Karpas-422 (cell line): ENCODE measurements around the gene ENTPD5. TPM values are rescaled to one million over a fixed set of nuclear protein-coding genes. Genes with fewer than 3 reads are reported as not detected.
"Not testable (repeated sequence)": the region's sequence is repeated elsewhere in the genome, so short reads cannot be mapped to it uniquely, and the experiment has no call there.

Experiments
- DNase-seq: peaks from one replicate; pipeline ENCODE4 v3.0.0-alpha.2; 2015
- H2AFZ ChIP-seq: fragments of 200-600 bp; sonication (generic); 2 replicates; pipeline ENCODE4 v1.6.1; 2014; ENCODE audit warnings: antibody characterized with exemption, low read length, mixed read lengths
- H3K27ac ChIP-seq: fragments of 200-600 bp; sonication (generic); 2 replicates; pipeline ENCODE4 v1.5.1; 2014; ENCODE audit warnings: mild to moderate bottlenecking, low read length, moderate library complexity
- H3K27me3 ChIP-seq: fragments of 200-600 bp; sonication (generic); 2 replicates; pipeline ENCODE4 v1.6.1; 2014; ENCODE audit warnings: low read length, mixed read lengths
- H3K36me3 ChIP-seq: fragments of 200-600 bp; sonication (generic); 2 replicates; pipeline ENCODE4 v1.6.1; 2014; ENCODE audit warnings: low read length, mixed read lengths; ENCODE audit not compliant: insufficient read depth
- H3K4me1 ChIP-seq: fragments of 200-600 bp; sonication (generic); 2 replicates; pipeline ENCODE4 v1.6.1; 2014; ENCODE audit warnings: mild to moderate bottlenecking, low read length, mixed read lengths
- H3K4me2 ChIP-seq: fragments of 200-600 bp; sonication (generic); 2 replicates; pipeline ENCODE4 v1.6.1; 2014; ENCODE audit warnings: low read length, low read depth, mild to moderate bottlenecking; ENCODE audit not compliant: poor library complexity, severe bottlenecking
- H3K4me3 ChIP-seq: fragments of 200-600 bp; sonication (generic); 2 replicates; pipeline ENCODE4 v1.5.1; 2014; ENCODE audit warnings: mild to moderate bottlenecking, antibody characterized with exemption, low read length, mixed read lengths
- H3K79me2 ChIP-seq: fragments of 200-600 bp; sonication (generic); 2 replicates; pipeline ENCODE4 v1.6.1; 2014; ENCODE audit warnings: mild to moderate bottlenecking, low read length, mixed read lengths
- H3K9ac ChIP-seq: fragments of 200-600 bp; sonication (generic); 2 replicates; pipeline ENCODE4 v1.6.0; 2014; ENCODE audit warnings: low read length
- H3K9me2 ChIP-seq: fragments of 200-600 bp; sonication (generic), shearing (Covaris generic); replicated peaks from 2 replicates; pipeline ENCODE4 v1.6.0; 2014; ENCODE audit warnings: mild to moderate bottlenecking, low read length, moderate library complexity; ENCODE audit not compliant: insufficient read depth
- H3K9me3 ChIP-seq: fragments of 300-700, 200-600 bp; sonication (generic); 2 replicates; pipeline ENCODE4 v1.6.1; 2014; ENCODE audit warnings: low read length, mixed read lengths
- H4K20me1 ChIP-seq: fragments of 200-600 bp; sonication (generic); 2 replicates; pipeline ENCODE4 v1.6.1; 2014; ENCODE audit warnings: mild to moderate bottlenecking, antibody characterized with exemption, low read length, low read depth; ENCODE audit not compliant: insufficient read depth
- total RNA-seq: library from RNA; depleted of rRNA; stranded (reverse); fragments of >200 nt; shearing (Covaris generic); gene quantifications from 2 replicates; pipeline ENCODE4 v1.2.3, GENCODE V29; 2014; ENCODE audit warnings: low replicate concordance

Gene ENTPD5
- total RNA-seq, 1 experiment from 2014 or later: 22.3 TPM

DNA sequence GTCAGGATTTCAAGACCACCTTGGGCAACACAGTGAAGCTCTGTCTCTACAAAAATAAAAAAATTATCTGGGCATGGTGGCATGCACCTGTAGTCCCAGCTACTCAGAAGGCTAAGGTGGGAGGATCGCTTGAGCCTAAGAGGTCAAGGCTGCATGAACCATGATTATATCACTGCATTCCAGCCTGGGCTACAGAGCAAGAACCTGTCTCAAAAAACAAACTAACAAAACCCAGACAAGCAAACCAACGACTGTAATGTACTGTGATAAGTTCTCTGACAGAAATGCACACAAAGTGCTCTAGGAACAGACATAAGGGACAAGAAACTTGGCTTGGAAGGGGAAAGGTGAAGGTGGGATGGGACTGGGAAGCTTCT, 22.4 kb downstream of the ENTPD5 start:
- Histone ChIP-seq H3K79me2 (no peaks in the 10 kb centered on the region), H3K27me3 (no peaks in the 10 kb centered on the region), H3K4me2 (no peak overlapping the region), H3K27ac (no peak overlapping the region), H3K9me3 (no peaks in the 10 kb centered on the region), H3K36me3 (peaks cover 5% of the 10 kb centered on the region; the same call in 1 of the 2 replicates), H3K4me1 (no peaks in the 10 kb centered on the region), H4K20me1 (no peaks in the 10 kb centered on the region), H3K4me3 (no peak overlapping the region), H2AFZ (no peak overlapping the region), H3K9me2 (no peaks in the 10 kb centered on the region), H3K9ac (no peak overlapping the region)
- DNase-seq: no peak

DNA sequence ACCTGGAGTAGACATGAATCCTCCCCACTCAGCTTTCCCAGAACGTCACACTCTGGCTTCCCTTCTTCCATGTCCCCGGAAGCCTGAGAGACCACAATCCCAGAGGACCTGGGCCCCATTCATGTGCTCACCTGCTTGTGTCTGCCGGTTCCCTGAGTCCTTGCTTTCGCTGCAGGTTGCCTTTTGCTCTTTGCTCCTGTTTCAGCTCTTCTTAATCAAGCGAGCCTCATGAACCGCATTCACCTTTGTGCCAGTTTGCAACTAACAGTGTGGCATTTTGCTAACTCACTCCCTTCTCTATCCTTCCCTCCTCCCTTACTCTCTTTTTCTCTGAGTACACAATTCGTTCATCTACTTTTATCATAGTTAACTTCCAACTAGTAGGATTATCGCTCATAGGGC, 23.1 kb downstream of the ENTPD5 start:
- H4K20me1 ChIP-seq: no peaks in the 10 kb centered on the region
- no peak overlapping the region for H2AFZ ChIP-seq
- H3K27me3 ChIP-seq: no peaks in the 10 kb centered on the region
- no peaks in the 10 kb centered on the region for H3K9me3 ChIP-seq
- no peak overlapping the region for H3K9ac ChIP-seq
- no peak for DNase-seq
- no peaks in the 10 kb centered on the region for H3K9me2 ChIP-seq
- no peaks in the 10 kb centered on the region for H3K79me2 ChIP-seq
- no peak overlapping the region for H3K27ac ChIP-seq
- no peak overlapping the region for H3K4me2 ChIP-seq
- H3K4me1 ChIP-seq: no peaks in the 10 kb centered on the region
- H3K4me3 ChIP-seq: no peak overlapping the region
- peaks cover 5% of the 10 kb centered on the region; the same call in 1 of the 2 replicates for H3K36me3 ChIP-seq

DNA sequence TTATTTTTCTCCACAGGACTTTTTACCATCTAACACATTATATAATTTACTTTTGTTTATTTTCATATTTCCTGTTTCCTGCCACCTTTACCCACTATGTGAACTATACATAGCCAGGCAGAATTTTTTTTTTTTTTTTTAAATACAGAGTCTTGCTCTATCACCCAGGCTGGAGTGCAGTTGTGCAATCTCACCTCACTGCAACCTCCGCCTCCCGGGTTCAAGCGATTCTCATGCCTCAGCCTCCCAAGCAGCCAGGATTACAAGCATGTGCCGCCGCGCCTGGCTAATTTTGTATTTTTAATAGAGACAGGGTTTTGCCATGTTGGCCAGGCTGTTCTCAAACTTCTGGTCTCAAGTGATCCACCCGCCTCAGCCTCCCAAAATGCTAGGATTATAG, 24.2 kb downstream of the ENTPD5 start:
- not testable (repeated sequence) for H3K79me2 ChIP-seq, H3K4me1 ChIP-seq, H3K27ac ChIP-seq, H4K20me1 ChIP-seq, H3K9me3 ChIP-seq, H2AFZ ChIP-seq, H3K27me3 ChIP-seq, H3K36me3 ChIP-seq, H3K4me3 ChIP-seq, DNase-seq, H3K9ac ChIP-seq, H3K9me2 ChIP-seq, H3K4me2 ChIP-seq

GRCh38 chr14:73991092-73991491, 28.0 kb downstream of the ENTPD5 start:
- H3K9me3 ChIP-seq: no peaks in the 10 kb centered on the region
- H3K4me1 ChIP-seq: no peaks in the 10 kb centered on the region
- H3K27ac ChIP-seq: no peak overlapping the region
- H3K4me2 ChIP-seq: no peak overlapping the region
- peaks cover 15% of the 10 kb centered on the region for H3K36me3 ChIP-seq
- no peak overlapping the region for H2AFZ ChIP-seq
- H3K27me3 ChIP-seq: no peaks in the 10 kb centered on the region
- no peaks in the 10 kb centered on the region for H3K9me2 ChIP-seq
- H4K20me1 ChIP-seq: no peaks in the 10 kb centered on the region
- no peak overlapping the region for H3K4me3 ChIP-seq
- H3K9ac ChIP-seq: no peak overlapping the region
- DNase-seq: no peak
- H3K79me2 ChIP-seq: no peaks in the 10 kb centered on the region

- H3K4me3 ChIP-seq, H2AFZ ChIP-seq, DNase-seq, H3K9me3 ChIP-seq, H3K9me2 ChIP-seq, H4K20me1 ChIP-seq, H3K79me2 ChIP-seq, H3K4me1 ChIP-seq, H3K9ac ChIP-seq, H3K4me2 ChIP-seq, H3K27me3 ChIP-seq, H3K27ac ChIP-seq: not testable (repeated sequence)
- H3K36me3 ChIP-seq: peaks cover 18% of the 10 kb centered on the region
Measured at GRCh38 chr14:73988656-73989055, 30.4 kb downstream of the ENTPD5 start.

GRCh38 chr14:73988065-73988464, 31.0 kb downstream of the ENTPD5 start:
- Histone ChIP-seq H3K9me2 (no peaks in the 10 kb centered on the region), H3K9me3 (no peaks in the 10 kb centered on the region), H3K27ac (no peak overlapping the region), H3K27me3 (no peaks in the 10 kb centered on the region), H3K4me2 (no peak overlapping the region), H3K9ac (no peak overlapping the region), H3K79me2 (no peaks in the 10 kb centered on the region), H3K36me3 (peaks cover 18% of the 10 kb centered on the region), H4K20me1 (no peaks in the 10 kb centered on the region), H3K4me3 (no peak overlapping the region), H2AFZ (no peak overlapping the region), H3K4me1 (no peaks in the 10 kb centered on the region)
- no peak for DNase-seq

- Histone ChIP-seq H3K27ac (no peak overlapping the region), H3K27me3 (no peaks in the 10 kb centered on the region), H3K36me3 (peaks cover 7% of the 10 kb centered on the region; the same call in 1 of the 2 replicates), H4K20me1 (no peaks in the 10 kb centered on the region), H3K79me2 (no peaks in the 10 kb centered on the region), H3K9me3 (no peaks in the 10 kb centered on the region), H3K4me1 (no peaks in the 10 kb centered on the region), H3K4me3 (no peak overlapping the region), H2AFZ (no peak overlapping the region), H3K9ac (no peak overlapping the region), H3K9me2 (no peaks in the 10 kb centered on the region), H3K4me2 (no peak overlapping the region)
- no peak for DNase-seq
Measured at GRCh38 chr14:73977896-73978295, 41.2 kb downstream of the ENTPD5 start.

GRCh38 chr14:73976125-73976524, 43.0 kb downstream of the ENTPD5 start:
- no peak for DNase-seq

GRCh38 chr14:73973497-73973896, 45.6 kb downstream of the ENTPD5 start:
- Histone ChIP-seq H3K9ac (no peak overlapping the region), H3K27ac (no peak overlapping the region), H3K9me2 (no peaks in the 10 kb centered on the region), H4K20me1 (no peaks in the 10 kb centered on the region), H3K79me2 (no peaks in the 10 kb centered on the region), H3K4me2 (no peak overlapping the region), H2AFZ (no peak overlapping the region), H3K36me3 (peaks cover 10% of the 10 kb centered on the region), H3K4me1 (peaks cover 9% of the 10 kb centered on the region), H3K27me3 (no peaks in the 10 kb centered on the region), H3K4me3 (no peak overlapping the region), H3K9me3 (no peaks in the 10 kb centered on the region)
- no peak for DNase-seq

More at GRCh38 chr14:73976125-73976524, 43.0 kb downstream of the ENTPD5 start:
- Histone ChIP-seq H3K27me3 (no peaks in the 10 kb centered on the region), H3K36me3 (peaks cover 7% of the 10 kb centered on the region; the same call in 1 of the 2 replicates), H3K4me1 (no peaks in the 10 kb centered on the region), H3K4me2 (no peak overlapping the region), H3K79me2 (no peaks in the 10 kb centered on the region), H4K20me1 (no peaks in the 10 kb centered on the region), H3K27ac (no peak overlapping the region), H3K9me3 (no peaks in the 10 kb centered on the region), H3K9ac (no peak overlapping the region), H3K9me2 (no peaks in the 10 kb centered on the region), H2AFZ (no peak overlapping the region), H3K4me3 (no peak overlapping the region)
